GM15510 (cell line): ENCODE results near the gene FBXO42.
A peak's percentile ranks its signal among the peaks of the same experiment; 100 is the strongest.

Experiments used
- POLR2A ChIP-seq: IDR thresholded peaks from 3 replicates; pipeline ENCODE4 v1.6.1; 2011; ENCODE audit warnings: borderline replicate concordance; ENCODE audit not compliant: insufficient read length; ENCODE audit errors: extremely low read depth

The FBXO42 gene

GRCh38 chr1:16248603-16249516 lies 103.4 kb downstream of the FBXO42 start:
- no peak for TF ChIP-seq POLR2A

GRCh38 chr1:16248007-16248436 lies 104.3 kb downstream of the FBXO42 start:
- no peak for TF ChIP-seq POLR2A

- TF ChIP-seq POLR2A: no peak
Measured at GRCh38 chr1:16247441-16247840, 104.8 kb downstream of the FBXO42 start.

GRCh38 chr1:16246961-16247360 lies 105.3 kb downstream of the FBXO42 start:
- TF ChIP-seq POLR2A: no peak

- TF ChIP-seq POLR2A: no peak
Measured at GRCh38 chr1:16245476-16246196, 106.6 kb downstream of the FBXO42 start.

GRCh38 chr1:16244650-16245285 lies 107.5 kb downstream of the FBXO42 start:
- TF ChIP-seq POLR2A: no peak

GRCh38 chr1:16243936-16244649 lies 108.2 kb downstream of the FBXO42 start:
- no peak for TF ChIP-seq POLR2A

- no peak for TF ChIP-seq POLR2A
Measured at GRCh38 chr1:16243215-16243610, 109.1 kb downstream of the FBXO42 start.

- TF ChIP-seq POLR2A: no peak
Measured at GRCh38 chr1:16242556-16243214, 109.6 kb downstream of the FBXO42 start.

- no peak for TF ChIP-seq POLR2A
Measured at GRCh38 chr1:16241221-16241708, 111.0 kb downstream of the FBXO42 start.

- TF ChIP-seq POLR2A: no peak
Measured at GRCh38 chr1:16239972-16240491, 112.2 kb downstream of the FBXO42 start.

GRCh38 chr1:16237343-16237830 lies 114.9 kb downstream of the FBXO42 start:
- no peak for TF ChIP-seq POLR2A

GRCh38 chr1:16236511-16237342 lies 115.6 kb downstream of the FBXO42 start, which contains the start of gene CPLANE2:
Gene CPLANE2 (minus strand): TSS chr1:16237183. CDS start chr1:16236742, 441 bp downstream.
- TF ChIP-seq POLR2A: peak; percentile 69

- TF ChIP-seq POLR2A: no peak
Measured at GRCh38 chr1:16235944-16236510, 116.3 kb downstream of the FBXO42 start.
